Kidney epithelial cell (primary cell): ENCODE measurements around the gene CD6. TPM values are rescaled to one million over a fixed set of nuclear protein-coding genes. Genes with fewer than 3 reads are reported as not detected.

ENCODE experiments used
- DNase-seq: peaks from one replicate; pipeline ENCODE4 v3.0.0-alpha.2; 2010; ENCODE audit warnings: low read depth
- H3K27me3 ChIP-seq: 2 replicates; pipeline ENCODE4 v1.6.0; 2011; ENCODE audit warnings: low read length; ENCODE audit not compliant: control insufficient read depth, insufficient read depth
- H3K36me3 ChIP-seq: 2 replicates; pipeline ENCODE4 v1.5.1; 2011; ENCODE audit warnings: low read length; ENCODE audit not compliant: control insufficient read depth, insufficient read depth
- H3K4me3 ChIP-seq: 2 replicates; pipeline ENCODE4 v1.5.1; 2011; ENCODE audit warnings: low read depth, mild to moderate bottlenecking, control low read depth, low read length
- CTCF ChIP-seq: IDR thresholded peaks from 2 replicates; pipeline ENCODE4 v1.5.1; 2011; ENCODE audit warnings: mild to moderate bottlenecking, moderate library complexity, low read length, control low read depth, inconsistent platforms; ENCODE audit not compliant: insufficient read depth, poor library complexity, severe bottlenecking
- total RNA-seq: library from RNA; depleted of rRNA; stranded (reverse); fragments of >200 nt; gene quantifications from 2 replicates; pipeline ENCODE4 v1.2.3, GENCODE V29; 2015

CD6 gene
- total RNA-seq, 1 donor from 2014 or later, result 0.29 TPM

DNA sequence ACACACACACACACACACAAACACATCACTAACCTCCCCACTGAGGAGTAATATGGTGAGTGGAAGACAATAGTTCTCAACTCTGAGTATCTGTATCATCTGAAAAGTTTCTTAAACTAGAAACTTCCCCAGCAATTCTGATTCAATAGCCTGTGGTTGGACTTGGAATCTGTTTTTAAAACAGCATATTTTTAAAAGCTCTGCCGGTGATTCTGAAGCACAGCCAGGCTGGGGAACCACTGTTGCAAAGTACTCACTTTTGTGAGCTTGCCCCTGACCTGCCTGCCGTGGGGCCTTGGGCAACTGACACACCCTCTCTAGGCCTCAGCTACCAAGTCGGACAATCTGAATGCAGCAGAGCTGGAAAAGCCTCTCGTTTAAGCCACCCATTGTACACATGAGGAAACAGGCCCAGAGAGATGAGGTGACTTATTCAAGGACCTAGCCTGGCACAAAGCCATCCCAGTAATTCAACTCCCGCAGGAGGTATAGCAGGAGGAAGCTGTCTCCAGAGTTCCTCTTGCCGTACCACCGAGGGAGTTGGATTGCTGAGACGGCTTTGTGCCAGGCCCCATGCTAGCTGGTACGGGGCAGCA is 28.4 kb upstream of the CD6 start:
- no peak for DNase-seq
- Histone ChIP-seq H3K36me3 (no peaks in the 10 kb centered on the region), H3K4me3 (no peak overlapping the region), H3K27me3 (no peaks in the 10 kb centered on the region)
- no peak for TF ChIP-seq CTCF

DNA sequence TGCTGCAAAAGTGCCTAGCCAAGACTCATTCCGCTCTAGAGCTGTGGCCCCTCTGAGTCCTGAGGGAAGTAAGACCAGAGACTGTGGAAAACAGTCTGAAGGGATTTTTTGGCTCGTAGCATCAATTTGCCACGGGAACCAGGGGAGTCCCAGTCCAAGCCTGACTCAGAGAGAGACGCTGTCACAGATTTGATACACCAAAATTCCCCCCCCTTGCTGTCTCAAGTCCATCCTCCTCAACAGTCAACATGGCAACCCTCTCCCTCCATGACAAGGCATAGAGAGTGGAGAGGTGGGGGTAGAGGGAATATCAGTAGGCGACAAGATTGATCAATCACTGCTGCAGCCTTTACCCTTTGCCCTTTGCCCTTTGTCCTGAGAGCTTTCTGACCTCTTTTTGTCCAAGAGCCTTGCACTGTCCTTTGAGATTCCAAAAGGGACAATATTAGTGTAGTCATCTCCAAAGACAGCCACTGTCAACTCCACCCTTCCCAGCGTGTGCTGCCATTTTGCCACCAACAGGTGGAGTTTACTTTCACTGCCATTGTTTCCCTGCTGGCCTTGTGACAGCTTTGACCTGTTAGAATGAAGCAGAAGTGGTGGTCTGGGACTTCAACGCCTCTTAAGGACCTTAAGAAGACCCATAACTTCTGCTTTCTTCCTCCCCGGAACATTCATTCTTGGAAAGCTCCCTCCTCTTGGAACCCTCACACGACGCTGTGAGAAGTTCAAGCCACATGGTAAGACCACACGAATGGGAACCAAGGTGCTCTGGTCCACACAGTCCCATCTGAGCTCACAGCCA is 26.8 kb upstream of the CD6 start:
- DNase-seq, result no peak
- Histone ChIP-seq H3K4me3 (no peak overlapping the region), H3K36me3 (no peaks in the 10 kb centered on the region), H3K27me3 (no peaks in the 10 kb centered on the region)
- TF ChIP-seq CTCF, result peak; percentile 37

DNA sequence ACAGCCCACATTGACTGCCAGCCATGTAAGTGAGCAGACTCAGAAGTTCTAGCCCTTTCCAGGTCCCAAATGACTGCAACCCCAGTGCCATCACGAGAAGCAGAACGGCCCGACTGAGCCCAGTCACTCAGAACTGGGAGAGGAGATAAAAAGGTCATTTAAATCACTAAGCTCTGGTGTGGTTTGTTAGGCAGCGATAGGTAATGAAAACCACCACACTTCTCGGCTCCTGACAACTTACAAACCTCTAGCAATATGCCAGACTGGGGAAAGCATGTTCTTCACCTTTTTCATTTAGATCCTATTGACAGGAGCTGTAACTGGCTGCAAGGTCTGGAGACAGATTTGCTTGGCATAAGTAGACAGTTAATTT is 26.2 kb upstream of the CD6 start:
- H3K36me3 ChIP-seq, result no peaks in the 10 kb centered on the region
- DNase-seq, result no peak
- TF ChIP-seq CTCF, result no peak
- no peak overlapping the region for H3K4me3 ChIP-seq
- H3K27me3 ChIP-seq, result peaks cover 4% of the 10 kb centered on the region

DNA sequence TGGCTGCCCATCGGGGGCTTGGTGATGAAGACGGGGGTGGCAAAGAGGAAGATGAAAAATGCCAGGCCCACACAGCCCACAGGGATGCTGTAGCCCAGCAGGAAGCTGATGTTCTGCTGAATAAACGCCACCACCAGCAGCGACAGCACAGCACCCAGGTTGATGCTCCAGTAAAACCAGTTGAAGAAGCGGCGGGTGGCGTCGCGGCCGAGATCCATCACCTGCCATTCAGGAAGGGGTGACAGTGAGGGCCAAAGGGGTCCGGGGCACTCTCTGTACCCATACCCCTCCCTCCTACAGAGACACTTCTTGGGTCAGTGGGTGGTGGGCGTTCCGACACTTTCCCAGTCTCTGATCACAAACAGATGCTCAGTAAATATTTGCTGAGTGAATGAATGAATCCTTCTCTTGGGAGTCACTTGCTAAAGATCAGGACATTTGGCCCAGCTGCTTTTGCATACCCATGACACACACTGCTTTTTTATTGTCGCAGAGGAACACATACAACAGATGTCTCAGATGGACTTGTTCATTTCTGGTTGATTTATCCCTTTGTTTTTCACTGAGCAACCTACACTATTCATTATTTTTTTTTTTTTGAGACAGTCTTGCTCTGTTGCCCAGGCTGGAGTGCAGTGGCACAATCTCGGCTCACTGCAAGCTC is 24.7 kb upstream of the CD6 start:
- Histone ChIP-seq H3K4me3 (no peak overlapping the region), H3K27me3 (peaks cover 17% of the 10 kb centered on the region), H3K36me3 (no peaks in the 10 kb centered on the region)
- no peak for TF ChIP-seq CTCF
- DNase-seq, result no peak

GRCh38 chr11:60947700-60948099 is 23.8 kb upstream of the CD6 start:
- H3K27me3 ChIP-seq, result peaks cover 24% of the 10 kb centered on the region
- H3K36me3 ChIP-seq, result no peaks in the 10 kb centered on the region
- TF ChIP-seq CTCF, result no peak
- no peak overlapping the region for H3K4me3 ChIP-seq
- DNase-seq, result no peak
